Fibroblast of skin of scalp (primary cell): Measurements from ENCODE around the gene RASL10A. TPM values are rescaled to one million over a fixed set of nuclear protein-coding genes. Genes with fewer than 3 reads are reported as not detected.
"Not testable (repeated sequence)": the region's sequence is repeated elsewhere in the genome, so short reads cannot be mapped to it uniquely, and the experiment has no call there.

Experiments
- DNase-seq: peaks from one replicate; pipeline ENCODE4 v3.0.0-alpha.2; 2013
- polyA plus RNA-seq, 2 experiments: library from polyadenylated mRNA; unstranded; fragments of 120-200 nt; gene quantifications; one replicate each; pipeline ENCODE4 v1.2.1, GENCODE V29; 2013; ENCODE audit not compliant: insufficient read length in 2 of 2

RASL10A gene, protein sequence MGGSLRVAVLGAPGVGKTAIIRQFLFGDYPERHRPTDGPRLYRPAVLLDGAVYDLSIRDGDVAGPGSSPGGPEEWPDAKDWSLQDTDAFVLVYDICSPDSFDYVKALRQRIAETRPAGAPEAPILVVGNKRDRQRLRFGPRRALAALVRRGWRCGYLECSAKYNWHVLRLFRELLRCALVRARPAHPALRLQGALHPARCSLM
- polyA plus RNA-seq (2013, experiment 1 of 2; ENCODE audit: insufficient read length), result not detected
- polyA plus RNA-seq (2013, experiment 2 of 2; ENCODE audit: insufficient read length), result 0.12 TPM

DNA sequence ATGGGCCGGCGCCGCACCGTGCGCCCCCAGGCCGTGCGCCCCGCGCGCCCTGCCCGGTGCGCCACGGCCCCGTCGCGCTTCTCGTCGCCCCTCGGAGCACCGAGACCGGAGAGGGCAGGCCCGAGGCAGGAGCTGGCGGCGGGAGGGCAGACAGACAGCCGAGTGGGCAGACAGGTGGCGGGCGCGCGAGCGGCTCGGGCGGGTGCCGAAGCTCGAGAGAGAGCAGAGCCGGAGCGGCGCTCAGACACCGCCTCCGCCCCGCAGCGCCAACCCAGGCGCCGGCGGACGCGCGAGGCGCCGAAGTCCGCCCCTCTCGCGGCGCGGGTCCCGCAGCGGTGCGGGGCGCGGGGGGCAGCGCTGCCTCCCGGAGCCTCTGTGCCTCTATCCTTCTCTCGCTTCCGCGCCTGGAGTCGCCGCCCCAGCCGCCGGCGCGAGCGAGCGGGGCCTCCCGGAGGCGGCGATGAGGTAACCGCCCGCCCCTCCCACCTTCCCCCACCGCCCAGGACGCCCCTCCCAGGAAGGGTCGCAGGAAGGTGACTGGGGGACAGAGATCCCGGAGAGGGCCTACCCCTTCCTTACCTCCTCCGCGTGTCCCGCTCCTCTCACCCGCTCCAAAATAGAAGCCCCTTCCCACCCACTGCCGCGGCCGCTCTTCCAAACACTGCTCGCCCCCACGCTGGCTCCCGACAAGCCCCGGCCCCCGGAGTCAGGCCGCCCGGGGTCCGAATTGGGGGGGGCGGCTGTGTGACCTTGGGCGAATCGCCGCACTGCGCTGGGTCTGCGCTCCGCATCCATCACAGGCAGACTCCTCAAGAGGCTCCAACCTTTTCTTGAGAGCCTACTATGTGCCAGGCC lies at the start of gene RASL10A:
Gene RASL10A, minus strand, starts transcription at position 412 of the 855 bp plus-strand sequence. CDS start 451 bp downstream, outside the sequence.
- DNase-seq, result no peak

GRCh38 chr22:29359469-29359868 lies 44.0 kb upstream of the RASL10A start:
- DNase-seq, result peak; percentile 63

DNA sequence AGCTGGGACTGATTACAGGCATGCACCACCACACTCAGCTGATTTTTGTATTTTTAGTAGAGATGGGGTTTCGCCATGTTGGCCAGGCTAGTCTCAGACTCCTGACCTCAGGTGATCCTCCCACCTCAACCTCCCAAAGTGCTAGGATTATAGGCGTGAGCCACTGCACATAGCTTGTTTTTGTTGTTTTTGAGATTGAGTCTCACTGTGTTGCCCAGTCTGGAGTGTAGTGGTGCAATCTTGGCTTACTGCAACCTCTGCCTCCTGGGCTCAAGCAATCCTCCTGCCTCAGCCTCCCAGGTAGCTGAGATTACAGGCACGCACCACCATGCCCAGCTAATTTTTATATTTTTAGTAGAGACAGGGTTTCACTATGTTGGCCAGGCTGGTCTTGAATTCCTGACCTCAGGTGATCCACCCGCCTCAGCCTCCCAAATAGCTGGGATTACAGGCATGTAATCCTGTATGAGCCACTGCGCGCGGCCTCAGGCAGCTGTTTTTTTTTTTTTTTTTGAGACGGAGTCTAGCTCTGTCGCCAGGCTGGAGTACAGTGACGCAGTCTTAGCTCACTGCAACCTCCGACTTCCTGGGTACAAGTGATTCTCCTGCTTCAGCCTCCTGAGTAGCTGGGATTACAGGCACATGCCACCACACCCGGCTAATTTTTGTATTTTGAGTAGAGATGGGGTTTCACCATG lies 41.8 kb upstream of the RASL10A start:
- DNase-seq, result not testable (repeated sequence)

DNA sequence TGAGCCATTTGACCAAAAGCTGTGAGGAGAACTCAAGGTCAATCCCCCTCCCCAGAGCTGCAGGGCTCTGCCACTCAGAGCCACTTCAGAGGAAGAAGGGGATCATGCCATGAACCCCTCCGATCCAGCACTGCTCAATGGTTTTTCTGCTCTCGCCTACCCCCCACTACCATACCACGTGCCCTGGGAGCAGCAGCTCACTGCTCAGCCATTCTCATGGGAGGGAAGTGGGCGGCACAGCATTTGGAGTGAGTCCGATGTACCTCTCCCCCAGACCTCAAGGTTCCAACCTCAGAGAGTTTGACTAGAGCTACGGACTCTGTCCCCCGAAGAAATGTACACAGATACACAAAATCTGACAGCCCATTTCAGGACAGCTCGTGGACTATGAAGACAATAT lies 38.4 kb upstream of the RASL10A start:
- DNase-seq, result no peak

- DNase-seq, result no peak
These were observed 37.8 kb upstream of the RASL10A start for GRCh38 chr22:29353286-29353685.

DNA sequence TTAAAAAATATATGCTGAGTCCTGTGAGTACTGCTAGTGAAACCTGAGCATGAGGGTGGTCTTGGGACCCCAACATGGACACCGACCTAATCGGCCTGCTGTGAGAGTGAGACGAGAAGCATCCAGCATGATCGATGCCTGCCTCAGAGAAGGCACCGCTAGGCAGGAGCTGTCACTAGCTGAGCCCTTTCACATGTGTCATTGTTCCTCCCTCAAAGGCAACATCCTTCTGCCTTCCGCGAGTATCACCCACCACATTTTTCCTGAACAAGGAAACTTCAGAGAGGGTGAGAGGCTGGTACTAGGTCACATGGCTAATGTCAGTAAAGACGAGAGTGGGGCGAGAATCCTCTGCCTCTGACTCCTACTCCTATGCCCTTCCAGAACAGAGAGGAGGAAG lies 37.3 kb upstream of the RASL10A start:
- no peak for DNase-seq

- DNase-seq, result no peak
These were observed 36.4 kb upstream of the RASL10A start for GRCh38 chr22:29351891-29352290.

DNA sequence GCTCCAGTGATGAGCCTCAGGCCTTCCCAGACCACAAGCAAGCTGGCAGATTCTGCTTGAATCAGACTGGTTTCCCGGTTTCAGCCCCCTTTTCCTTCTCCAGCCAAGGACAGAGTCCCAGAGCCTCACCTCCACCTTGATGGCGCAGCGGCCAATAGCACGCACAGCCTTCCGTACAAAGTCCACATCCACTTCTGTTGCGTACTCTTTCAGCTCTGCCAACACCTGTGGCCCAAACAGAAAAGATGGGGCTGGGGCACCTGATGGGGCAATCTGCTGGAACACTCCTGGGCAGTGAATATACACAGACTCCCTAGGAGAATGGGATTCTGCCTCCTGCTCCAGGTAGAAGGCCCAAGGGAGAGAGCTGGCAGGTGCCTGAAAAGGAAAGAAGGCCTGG lies 35.5 kb upstream of the RASL10A start:
- no peak for DNase-seq

GRCh38 chr22:29348956-29349355 lies 33.5 kb upstream of the RASL10A start:
- DNase-seq, result no peak

- no peak for DNase-seq
These were observed 32.5 kb upstream of the RASL10A start for GRCh38 chr22:29348041-29348440.

- DNase-seq, result no peak
These were observed 31.2 kb upstream of the RASL10A start for GRCh38 chr22:29346659-29347058.

- DNase-seq, result no peak
These were observed 30.4 kb upstream of the RASL10A start for GRCh38 chr22:29345932-29346331.

- not testable (repeated sequence) for DNase-seq
These were observed 29.4 kb upstream of the RASL10A start for GRCh38 chr22:29344889-29345288.

GRCh38 chr22:29344137-29344536 lies 28.6 kb upstream of the RASL10A start:
- DNase-seq, result peak; percentile 90

DNA sequence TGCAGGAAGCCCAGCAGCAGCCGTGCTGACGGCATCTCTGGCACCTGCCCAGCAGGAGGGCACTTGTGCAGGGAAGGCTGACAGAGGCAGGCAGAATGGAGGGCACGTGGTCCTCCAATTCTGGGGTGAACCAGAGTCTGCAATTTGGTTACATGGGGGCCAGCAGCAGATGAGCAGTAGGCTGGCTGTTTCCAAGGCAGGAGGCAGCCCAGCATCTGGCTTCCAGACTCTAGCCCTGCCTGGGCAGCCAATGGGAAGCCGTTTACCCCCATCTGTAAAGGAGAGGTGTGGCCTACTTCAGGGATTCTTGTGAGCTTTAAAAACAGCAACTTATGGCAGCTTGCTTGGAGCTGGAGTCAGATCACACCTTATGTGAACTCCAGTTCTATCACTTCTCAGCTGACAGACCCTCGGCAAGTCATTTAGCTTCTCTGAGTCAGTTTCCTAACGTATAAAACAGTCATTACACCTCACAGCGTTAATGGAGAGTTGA lies 27.9 kb upstream of the RASL10A start:
- DNase-seq, result peak; percentile 29

- DNase-seq, result no peak
These were observed 27.2 kb upstream of the RASL10A start for GRCh38 chr22:29342577-29343312.

DNA sequence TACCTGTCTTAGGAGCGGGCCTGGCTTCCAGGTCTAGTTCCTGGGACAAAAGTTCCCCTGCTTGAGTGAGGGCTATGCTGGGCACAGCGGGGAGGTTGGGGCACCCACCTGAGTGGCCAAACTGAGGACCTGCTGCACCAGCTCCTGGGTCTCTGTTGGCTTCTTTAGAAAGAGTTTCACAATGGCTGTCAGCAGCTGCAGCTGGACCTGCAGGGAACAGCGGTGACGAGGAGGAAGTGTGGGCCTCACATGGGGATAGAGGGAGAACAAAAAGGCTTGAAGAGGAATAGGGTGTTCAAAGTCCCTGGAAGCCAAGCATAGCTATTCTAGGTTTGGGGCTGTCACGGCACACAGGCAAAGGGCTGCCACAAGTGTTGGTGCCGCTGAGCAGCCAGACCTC lies 26.7 kb upstream of the RASL10A start:
- no peak for DNase-seq

- no peak for DNase-seq
These were observed 26.3 kb upstream of the RASL10A start for GRCh38 chr22:29341849-29342127.

GRCh38 chr22:29341056-29341848 lies 25.8 kb upstream of the RASL10A start:
- no peak for DNase-seq

DNA sequence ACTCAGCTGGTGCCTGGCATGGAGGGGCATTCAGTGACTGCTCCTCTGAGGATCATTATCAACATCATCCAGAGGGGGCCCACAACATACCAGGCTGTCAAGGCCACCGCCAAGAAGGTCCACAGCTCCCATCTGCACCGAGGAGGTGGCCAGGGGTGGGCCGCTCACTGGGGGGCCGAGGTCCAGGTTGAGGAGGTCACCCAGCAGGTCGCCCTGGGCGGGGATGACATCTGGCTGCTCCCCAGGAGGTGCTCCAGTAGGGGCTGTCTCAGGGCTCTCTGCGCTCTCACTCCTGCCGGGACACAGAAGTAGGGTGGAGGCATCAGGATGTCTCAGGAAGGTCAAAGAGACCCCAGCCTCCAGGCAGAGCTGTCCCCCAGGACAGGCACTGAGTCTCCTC lies 25.1 kb upstream of the RASL10A start:
- no peak for DNase-seq

- no peak for DNase-seq
These were observed 24.1 kb upstream of the RASL10A start for GRCh38 chr22:29339381-29340235.
